PC-3 (cell line): ENCODE measurements around the gene DNAAF5.

ENCODE experiments used
- EZH2 ChIP-seq: fragments of 300-600 bp; sonication (generic); IDR thresholded peaks from one replicate; pipeline ENCODE4 v1.6.1; 2017; ENCODE audit warnings: antibody characterized with exemption, mild to moderate bottlenecking, low read length; ENCODE audit not compliant: unreplicated experiment
- EZH2phosphoT487 ChIP-seq: fragments of 300-600 bp; sonication (generic); IDR thresholded peaks from 2 replicates; pipeline ENCODE4 v1.6.1; 2018; ENCODE audit warnings: mild to moderate bottlenecking, antibody characterized with exemption, low read length, borderline replicate concordance
- TF ChIP-seq, protein P1 (sequence below): fragments of 300-600 bp; sonication (generic); conservative IDR thresholded peaks from 2 replicates; pipeline ENCODE4 v1.5.1; 2017; ENCODE audit warnings: antibody characterized with exemption, low read depth, mild to moderate bottlenecking, low read length

DNA sequence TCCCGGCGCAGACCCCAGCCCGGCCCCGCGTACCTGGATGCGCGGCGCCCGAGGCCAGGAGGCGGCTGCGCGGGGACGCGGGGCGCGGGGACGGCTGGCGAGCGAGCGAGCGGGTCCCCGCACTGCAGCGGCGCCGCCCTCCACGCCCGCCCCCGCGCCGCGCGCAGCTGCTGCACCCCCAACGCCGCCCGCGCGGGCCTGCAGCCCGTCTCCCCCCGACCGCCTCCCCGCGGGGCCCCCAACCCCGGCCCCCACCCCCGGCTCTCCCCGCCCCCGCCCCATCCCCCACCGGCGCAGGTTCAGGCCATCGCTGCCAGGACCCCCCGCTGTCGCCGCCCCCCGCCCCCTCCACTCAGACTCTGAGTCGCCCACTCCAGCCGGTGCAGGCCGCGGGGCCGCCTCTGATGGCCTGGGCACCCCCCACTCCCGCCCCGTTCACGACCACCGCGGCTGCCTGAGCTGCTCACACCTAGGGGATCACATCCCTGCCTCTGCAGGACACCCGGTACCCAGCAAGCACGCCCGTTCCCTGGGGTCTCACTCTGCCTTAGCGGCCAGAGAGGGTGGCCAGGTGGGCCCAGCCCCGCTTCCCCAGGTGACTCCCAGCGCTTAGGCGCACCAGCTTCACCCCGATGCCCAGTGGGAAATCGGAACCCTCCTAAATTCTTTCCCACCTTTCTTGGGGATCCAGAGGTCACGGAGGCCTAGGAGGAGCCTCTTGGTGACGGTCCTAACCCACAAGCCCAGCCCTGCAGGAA, 13.9 kb upstream of the DNAAF5 start:
- TF ChIP-seq, protein P1, sequence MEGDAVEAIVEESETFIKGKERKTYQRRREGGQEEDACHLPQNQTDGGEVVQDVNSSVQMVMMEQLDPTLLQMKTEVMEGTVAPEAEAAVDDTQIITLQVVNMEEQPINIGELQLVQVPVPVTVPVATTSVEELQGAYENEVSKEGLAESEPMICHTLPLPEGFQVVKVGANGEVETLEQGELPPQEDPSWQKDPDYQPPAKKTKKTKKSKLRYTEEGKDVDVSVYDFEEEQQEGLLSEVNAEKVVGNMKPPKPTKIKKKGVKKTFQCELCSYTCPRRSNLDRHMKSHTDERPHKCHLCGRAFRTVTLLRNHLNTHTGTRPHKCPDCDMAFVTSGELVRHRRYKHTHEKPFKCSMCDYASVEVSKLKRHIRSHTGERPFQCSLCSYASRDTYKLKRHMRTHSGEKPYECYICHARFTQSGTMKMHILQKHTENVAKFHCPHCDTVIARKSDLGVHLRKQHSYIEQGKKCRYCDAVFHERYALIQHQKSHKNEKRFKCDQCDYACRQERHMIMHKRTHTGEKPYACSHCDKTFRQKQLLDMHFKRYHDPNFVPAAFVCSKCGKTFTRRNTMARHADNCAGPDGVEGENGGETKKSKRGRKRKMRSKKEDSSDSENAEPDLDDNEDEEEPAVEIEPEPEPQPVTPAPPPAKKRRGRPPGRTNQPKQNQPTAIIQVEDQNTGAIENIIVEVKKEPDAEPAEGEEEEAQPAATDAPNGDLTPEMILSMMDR, result no peak
- TF ChIP-seq EZH2, result no peak
- no peak for TF ChIP-seq EZH2phosphoT487
